Thoracic aorta (tissue), 2 donors: ENCODE results near the gene MMP21. TPM values are rescaled to one million over a fixed set of nuclear protein-coding genes. Genes with fewer than 3 reads are reported as not detected.

ENCODE experiments used
- ATAC-seq: fragments of 150-250 bp; one replicate; pipeline ENCODE4 v1.8.0; 2017; ENCODE audit warnings: low read depth; ENCODE audit not compliant: insufficient number of reproducible peaks, low FRiP score
- DNase-seq: peaks from one replicate; pipeline ENCODE4 v3.0.0-alpha.2; 2020; ENCODE audit warnings: low spot score
- H3K27ac ChIP-seq, 2 donors: fragments of 200-600 bp; sonication (generic); 1 replicate in 1 of 2; 2 replicates in 1 of 2; pipeline ENCODE4 v1.5.1; 2016; ENCODE audit warnings: mild to moderate bottlenecking in 2 of 2, moderate library complexity in 2 of 2
- H3K27me3 ChIP-seq: fragments of 200-600 bp; sonication (generic); replicated peaks from 2 replicates; pipeline ENCODE4 v1.6.0; 2016; ENCODE audit warnings: mild to moderate bottlenecking; ENCODE audit not compliant: insufficient read depth
- H3K36me3 ChIP-seq: fragments of 200-600 bp; sonication (generic); one replicate; pipeline ENCODE4 v1.5.1; 2016
- H3K4me1 ChIP-seq, 2 donors: fragments of 200-600 bp; sonication (generic); 1 replicate in 1 of 2; 2 replicates in 1 of 2; pipeline versions ENCODE4 v1.5.1 to v1.6.0; 2016; ENCODE audit warnings: low read depth in 2 of 2, mild to moderate bottlenecking in 1 of 2; ENCODE audit not compliant: control insufficient read depth in 1 of 2
- H3K4me3 ChIP-seq: fragments of 200-600 bp; sonication (generic); 2 replicates; pipeline ENCODE4 v1.5.1; 2016; ENCODE audit warnings: mild to moderate bottlenecking
- H3K9me3 ChIP-seq: fragments of 200-600 bp; sonication (generic); 2 replicates; pipeline ENCODE4 v1.5.1; 2016
- total RNA-seq, 2 donors: library from RNA; depleted of rRNA; stranded (reverse); fragments of >200 nt; gene quantifications; one replicate each; pipeline versions ENCODE4 v1.1.0 to v1.2.3, GENCODE V29; 2016
- TF ChIP-seq, protein P1 (sequence below): fragments of 200-600 bp; sonication (generic); IDR thresholded peaks from one replicate; pipeline ENCODE4 v1.5.1; 2019; ENCODE audit warnings: antibody characterized with exemption

Gene MMP21
- total RNA-seq, 2 donors from 2014 or later: not detected

DNA sequence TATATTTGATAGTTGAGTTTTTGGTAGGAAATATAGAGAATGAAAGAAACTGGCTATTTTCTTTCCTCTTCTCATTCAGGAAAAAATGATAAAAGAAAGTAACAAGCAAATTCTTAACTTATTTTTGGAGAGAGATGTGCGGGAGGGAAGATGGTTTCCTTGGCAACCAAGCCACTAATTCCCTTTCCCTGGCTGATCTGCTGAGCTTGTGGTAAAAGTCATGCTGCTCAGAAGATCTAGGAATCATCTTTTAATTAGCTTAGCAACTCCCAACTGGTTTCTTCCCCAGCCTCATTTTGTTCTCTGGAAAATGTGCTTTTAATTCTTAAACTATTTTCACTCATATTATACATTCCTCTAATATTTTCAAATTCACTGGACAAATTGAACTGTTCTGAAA, 35.6 kb upstream of the MMP21 start:
- DNase-seq (no peak), ATAC-seq (no peak)
- no peaks in the 10 kb centered on the region for H3K27me3 ChIP-seq
- H3K36me3 ChIP-seq: peaks cover 37% of the 10 kb centered on the region
- no peak overlapping the region for H3K4me3 ChIP-seq
- no peaks in the 10 kb centered on the region for H3K4me1 ChIP-seq
- H3K9me3 ChIP-seq: no peaks in the 10 kb centered on the region
- TF ChIP-seq, protein P1, sequence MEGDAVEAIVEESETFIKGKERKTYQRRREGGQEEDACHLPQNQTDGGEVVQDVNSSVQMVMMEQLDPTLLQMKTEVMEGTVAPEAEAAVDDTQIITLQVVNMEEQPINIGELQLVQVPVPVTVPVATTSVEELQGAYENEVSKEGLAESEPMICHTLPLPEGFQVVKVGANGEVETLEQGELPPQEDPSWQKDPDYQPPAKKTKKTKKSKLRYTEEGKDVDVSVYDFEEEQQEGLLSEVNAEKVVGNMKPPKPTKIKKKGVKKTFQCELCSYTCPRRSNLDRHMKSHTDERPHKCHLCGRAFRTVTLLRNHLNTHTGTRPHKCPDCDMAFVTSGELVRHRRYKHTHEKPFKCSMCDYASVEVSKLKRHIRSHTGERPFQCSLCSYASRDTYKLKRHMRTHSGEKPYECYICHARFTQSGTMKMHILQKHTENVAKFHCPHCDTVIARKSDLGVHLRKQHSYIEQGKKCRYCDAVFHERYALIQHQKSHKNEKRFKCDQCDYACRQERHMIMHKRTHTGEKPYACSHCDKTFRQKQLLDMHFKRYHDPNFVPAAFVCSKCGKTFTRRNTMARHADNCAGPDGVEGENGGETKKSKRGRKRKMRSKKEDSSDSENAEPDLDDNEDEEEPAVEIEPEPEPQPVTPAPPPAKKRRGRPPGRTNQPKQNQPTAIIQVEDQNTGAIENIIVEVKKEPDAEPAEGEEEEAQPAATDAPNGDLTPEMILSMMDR: no peak
- no peak overlapping the region for H3K27ac ChIP-seq

DNA sequence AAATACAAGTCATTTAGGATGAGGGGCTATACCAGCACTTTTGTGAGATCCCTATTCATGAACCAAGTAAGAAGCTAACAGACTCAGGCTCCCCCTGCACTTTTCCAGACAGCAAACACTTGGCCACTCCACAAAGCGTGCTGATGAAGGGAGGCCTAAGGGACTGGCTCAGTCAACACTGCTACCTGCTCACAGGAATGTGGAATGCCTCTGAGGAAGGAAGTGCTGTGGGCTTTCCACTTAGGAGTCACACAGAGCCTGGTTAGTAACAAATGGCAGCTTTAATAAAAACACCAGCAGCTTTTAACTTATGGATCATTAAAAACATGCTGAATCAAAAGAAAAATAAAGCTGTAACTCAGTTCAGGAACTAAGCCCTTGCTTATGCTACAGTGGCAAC, 32.4 kb upstream of the MMP21 start:
- TF ChIP-seq, protein P1: no peak
- no peaks in the 10 kb centered on the region for H3K9me3 ChIP-seq
- DNase-seq (no peak), ATAC-seq (no peak)
- no peak overlapping the region for H3K4me3 ChIP-seq
- peaks cover 45% of the 10 kb centered on the region for H3K36me3 ChIP-seq
- no peak overlapping the region for H3K27ac ChIP-seq
- H3K4me1 ChIP-seq: no peaks in the 10 kb centered on the region
- no peaks in the 10 kb centered on the region for H3K27me3 ChIP-seq

DNA sequence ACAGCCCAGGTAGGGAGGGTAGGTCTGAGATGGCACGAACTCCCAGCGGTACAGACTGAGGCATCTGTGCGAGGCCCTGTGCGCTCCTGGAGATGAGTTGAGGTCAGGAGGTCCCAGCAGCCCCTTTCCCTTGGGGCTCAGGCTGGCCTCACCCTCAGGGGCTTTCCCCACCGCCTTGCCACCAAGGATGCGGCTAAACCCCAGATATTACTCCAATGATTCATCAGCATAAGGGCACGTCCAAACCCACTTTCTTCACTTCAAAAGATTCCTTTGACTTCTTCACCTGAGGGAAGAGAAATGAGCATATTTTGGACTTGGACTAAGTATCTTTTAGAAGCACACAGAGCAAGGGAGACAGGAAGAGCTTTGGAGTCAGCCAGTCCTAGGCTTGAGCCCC, 27.1 kb upstream of the MMP21 start:
- TF ChIP-seq, protein P1: no peak
- peaks cover 44% of the 10 kb centered on the region for H3K36me3 ChIP-seq
- H3K27me3 ChIP-seq: no peaks in the 10 kb centered on the region
- H3K27ac ChIP-seq: no peak overlapping the region
- H3K4me1 ChIP-seq: no peaks in the 10 kb centered on the region
- no peak for DNase-seq
- no peak for ATAC-seq
- H3K4me3 ChIP-seq: no peak overlapping the region
- no peaks in the 10 kb centered on the region for H3K9me3 ChIP-seq

DNA sequence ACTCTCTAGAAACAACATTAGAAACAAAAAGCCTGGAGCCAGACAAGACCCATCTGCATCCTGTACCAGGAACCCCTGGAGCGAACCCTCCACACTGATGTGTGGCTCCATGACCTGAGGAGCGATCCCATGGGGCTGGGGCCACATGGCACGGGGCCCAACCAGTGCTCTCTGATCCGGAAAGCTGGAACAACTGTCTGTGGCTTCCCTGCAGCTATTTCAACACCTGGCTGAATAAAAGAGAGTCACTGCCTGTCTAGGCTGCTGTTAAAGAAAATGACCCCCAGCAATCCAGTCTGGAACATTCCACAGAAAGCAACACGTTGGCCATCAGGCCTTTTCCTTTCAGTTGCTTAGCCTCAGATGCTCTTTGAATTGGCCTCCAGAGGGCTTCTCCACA, 26.5 kb upstream of the MMP21 start:
- ATAC-seq (no peak), DNase-seq (no peak)
- H3K36me3 ChIP-seq: peaks cover 46% of the 10 kb centered on the region
- H3K9me3 ChIP-seq: no peaks in the 10 kb centered on the region
- no peak overlapping the region for H3K4me3 ChIP-seq
- H3K27me3 ChIP-seq: no peaks in the 10 kb centered on the region
- H3K27ac ChIP-seq: no peak overlapping the region
- H3K4me1 ChIP-seq: no peaks in the 10 kb centered on the region
- TF ChIP-seq, protein P1: no peak

DNA sequence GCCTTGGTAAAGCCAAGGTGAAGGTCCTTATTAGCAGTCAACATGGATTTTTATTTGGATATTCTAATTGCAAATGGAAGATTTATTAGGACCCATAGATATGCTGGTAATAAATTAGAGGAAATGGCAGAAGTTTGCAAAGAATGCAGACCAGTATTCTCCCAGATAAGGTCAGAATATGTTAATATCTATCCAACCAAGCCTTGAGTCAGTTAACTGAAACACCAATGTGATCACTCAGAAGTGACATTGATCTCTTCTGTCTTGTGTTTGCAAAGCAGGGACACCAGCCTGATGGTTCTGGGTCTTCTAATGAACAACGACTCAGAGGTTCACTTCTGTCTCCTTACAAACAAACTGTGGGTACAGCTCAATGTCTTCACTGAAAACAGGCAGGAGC, 26.0 kb upstream of the MMP21 start:
- Histone ChIP-seq H3K4me3 (no peak overlapping the region), H3K27ac (no peak overlapping the region), H3K4me1 (no peaks in the 10 kb centered on the region), H3K36me3 (peaks cover 46% of the 10 kb centered on the region), H3K27me3 (no peaks in the 10 kb centered on the region), H3K9me3 (no peaks in the 10 kb centered on the region)
- DNase-seq: no peak
- ATAC-seq: no peak
- TF ChIP-seq, protein P1: no peak
